ENCODE results near the gene NR6A1.

NR6A1 gene

GRCh38 chr9:124606027-124606426 is 165.1 kb downstream of the NR6A1 start:
- no peak for DNase-seq

DNA sequence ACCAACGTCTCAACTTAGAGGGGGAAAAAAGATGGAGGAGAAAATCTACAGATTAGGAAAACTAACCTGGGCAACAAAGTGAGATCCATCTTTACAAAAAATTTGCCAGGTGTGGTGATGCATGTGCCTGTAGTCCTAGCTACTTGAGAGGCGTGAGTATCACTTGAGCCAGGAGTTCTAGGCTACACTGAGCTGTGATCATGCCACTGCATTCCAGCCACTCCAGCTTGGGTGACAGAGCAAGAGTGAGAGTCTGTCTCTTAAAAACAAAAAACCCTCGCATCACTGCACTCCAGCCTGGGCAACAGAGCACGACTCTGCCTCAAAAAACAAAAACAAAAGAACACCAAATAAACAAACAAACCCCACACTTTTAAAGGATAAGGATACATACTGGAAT is 165.9 kb downstream of the NR6A1 start:
- no peak for DNase-seq

GRCh38 chr9:124602632-124603031 is 168.5 kb downstream of the NR6A1 start:
- no peak for DNase-seq

DNA sequence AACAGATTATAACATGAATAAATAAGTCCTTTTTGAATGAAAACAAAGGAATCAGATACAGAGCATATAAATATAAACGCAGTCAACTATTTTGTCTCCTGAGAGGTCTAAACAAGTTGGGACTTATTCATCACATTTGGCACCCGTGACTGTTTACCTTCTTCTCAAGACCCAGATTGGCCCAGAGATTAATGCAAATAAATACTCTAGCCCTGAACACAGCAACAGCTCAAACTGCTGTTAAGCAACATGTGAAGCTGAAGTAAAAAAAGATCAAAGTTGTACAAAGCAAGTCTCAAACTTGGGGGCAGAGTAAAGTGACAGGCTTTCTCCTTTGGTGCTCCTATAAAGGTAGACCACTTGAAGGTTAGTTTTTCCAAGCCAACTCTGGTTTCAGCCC is 168.9 kb downstream of the NR6A1 start:
- DNase-seq: no peak

DNA sequence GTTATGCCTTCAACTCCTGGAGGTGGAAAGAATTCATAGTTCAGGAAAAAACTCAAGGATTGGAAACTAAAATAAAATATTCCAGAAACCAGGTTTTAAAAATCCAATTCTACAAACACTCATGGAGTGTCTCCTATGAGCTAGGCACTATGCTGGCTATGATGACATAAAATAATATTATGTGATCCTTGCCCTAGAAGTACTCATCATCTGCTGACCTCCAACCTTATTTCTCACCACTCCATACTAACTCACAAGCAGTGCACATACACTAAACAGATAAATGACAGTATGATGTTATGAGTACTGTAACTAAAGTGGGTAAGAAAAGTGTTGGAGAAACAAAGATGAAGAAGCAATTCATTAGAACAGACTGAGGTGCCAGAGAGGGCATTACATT is 170.7 kb downstream of the NR6A1 start:
- no peak for DNase-seq

GRCh38 chr9:124599121-124599795 is 171.9 kb downstream of the NR6A1 start:
- no peak for DNase-seq

- no peak for DNase-seq
Measured at GRCh38 chr9:124598048-124598447, 173.1 kb downstream of the NR6A1 start.

- DNase-seq: no peak
Measured at GRCh38 chr9:124596172-124596839, 174.8 kb downstream of the NR6A1 start.

- DNase-seq: no peak
Measured at GRCh38 chr9:124595743-124596142, 175.4 kb downstream of the NR6A1 start.

DNA sequence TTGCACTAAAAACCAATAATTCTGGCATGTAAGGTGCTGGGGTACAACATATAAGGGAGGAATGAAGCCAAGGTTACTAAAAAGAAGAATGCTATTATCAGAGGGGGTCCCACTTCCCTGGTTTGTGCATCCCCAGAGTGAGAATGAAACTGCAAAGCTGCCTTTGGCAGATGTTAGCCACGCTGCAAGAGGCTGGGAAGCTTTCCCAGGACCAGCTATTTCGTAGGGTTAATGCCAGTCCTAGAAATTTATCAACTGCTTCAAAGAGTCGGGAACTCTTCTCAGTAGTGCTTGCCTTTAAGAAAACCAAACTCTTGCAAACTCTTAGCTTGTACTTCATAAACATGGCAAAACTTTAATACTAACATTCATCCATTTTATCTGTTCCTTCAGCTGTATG is 176.4 kb downstream of the NR6A1 start:
- DNase-seq: no peak

DNA sequence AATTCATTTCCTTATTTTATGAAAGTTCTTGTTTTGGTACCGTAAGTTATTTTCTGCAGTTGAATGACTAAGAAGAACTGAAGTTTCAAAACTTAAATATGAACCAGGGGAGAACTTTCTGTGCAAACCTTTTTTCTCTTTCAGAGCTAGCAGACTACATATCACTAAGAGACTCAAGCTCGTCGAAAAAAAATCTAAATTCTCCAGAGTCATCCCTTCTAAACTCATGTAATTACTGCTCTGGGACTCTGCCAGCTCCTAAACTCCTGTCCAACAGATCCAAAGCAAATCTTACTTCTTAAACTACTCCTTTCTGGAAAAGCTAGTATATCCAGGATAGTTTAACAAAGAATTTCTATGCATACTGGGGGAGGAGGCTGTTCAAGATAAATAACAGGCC is 176.9 kb downstream of the NR6A1 start:
- DNase-seq: no peak

- DNase-seq: no peak
Measured at GRCh38 chr9:124593651-124594058, 177.5 kb downstream of the NR6A1 start.

- no peak for DNase-seq
Measured at GRCh38 chr9:124593200-124593599, 177.9 kb downstream of the NR6A1 start.

DNA sequence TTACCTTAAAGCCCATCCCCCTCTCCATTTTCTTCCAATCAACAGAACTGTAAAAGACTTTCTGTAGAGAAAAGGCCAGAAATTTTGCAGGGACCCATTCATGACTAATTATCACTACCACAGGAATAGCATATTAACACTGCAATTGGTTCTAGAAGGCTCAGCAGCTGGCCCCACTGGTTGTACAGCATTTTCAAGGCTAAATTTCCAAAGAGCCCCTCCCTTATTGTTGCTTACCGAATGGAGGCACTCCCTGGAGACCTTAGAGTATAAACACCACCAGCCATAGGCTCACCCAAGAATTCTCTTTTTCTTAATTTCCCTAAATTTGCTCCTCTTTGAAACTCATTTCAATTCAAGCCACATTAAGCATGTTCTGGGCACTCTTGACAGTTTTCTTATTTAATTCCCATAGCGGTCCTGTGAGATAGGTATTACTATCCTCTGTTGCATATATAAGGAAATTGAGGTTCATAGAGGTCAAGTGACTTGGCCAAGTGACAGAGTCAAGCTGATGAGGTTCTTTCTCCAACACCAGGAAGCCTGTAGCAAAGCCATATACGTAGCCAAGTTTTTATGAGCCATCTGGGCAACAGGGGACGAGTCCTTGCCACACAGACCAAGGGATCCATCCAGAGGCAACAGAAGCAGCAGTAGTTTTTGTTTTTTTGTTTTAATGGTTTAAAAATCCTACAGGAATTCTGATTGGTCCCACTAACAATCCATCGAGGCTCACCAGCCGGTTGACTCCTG is 180.0 kb downstream of the NR6A1 start:
- no peak for DNase-seq

DNA sequence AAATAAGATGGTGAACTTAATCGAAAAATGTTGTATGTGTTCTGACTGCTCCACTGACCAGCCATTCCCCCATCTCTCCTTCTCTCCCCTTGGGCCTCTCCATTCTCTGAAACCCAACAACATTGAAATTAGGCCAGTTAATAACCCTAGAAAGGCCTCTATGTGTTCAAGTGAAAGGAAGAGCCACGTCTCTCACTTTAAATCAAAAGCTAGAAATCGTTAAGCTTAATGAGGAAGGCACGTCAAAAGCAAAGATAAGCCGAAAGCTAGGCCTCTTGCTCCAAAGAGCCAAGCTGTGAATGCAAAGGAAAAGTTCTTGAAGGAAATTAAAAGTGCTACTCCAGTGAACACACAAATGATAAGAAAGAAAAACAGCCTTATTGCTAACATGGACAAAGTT is 186.5 kb downstream of the NR6A1 start:
- DNase-seq: no peak

- DNase-seq: no peak
Measured at GRCh38 chr9:124583134-124583533, 188.0 kb downstream of the NR6A1 start.

- no peak for DNase-seq
Measured at GRCh38 chr9:124580186-124580585, 190.9 kb downstream of the NR6A1 start.

- no peak for DNase-seq
Measured at GRCh38 chr9:124576751-124577150, 194.4 kb downstream of the NR6A1 start.

DNA sequence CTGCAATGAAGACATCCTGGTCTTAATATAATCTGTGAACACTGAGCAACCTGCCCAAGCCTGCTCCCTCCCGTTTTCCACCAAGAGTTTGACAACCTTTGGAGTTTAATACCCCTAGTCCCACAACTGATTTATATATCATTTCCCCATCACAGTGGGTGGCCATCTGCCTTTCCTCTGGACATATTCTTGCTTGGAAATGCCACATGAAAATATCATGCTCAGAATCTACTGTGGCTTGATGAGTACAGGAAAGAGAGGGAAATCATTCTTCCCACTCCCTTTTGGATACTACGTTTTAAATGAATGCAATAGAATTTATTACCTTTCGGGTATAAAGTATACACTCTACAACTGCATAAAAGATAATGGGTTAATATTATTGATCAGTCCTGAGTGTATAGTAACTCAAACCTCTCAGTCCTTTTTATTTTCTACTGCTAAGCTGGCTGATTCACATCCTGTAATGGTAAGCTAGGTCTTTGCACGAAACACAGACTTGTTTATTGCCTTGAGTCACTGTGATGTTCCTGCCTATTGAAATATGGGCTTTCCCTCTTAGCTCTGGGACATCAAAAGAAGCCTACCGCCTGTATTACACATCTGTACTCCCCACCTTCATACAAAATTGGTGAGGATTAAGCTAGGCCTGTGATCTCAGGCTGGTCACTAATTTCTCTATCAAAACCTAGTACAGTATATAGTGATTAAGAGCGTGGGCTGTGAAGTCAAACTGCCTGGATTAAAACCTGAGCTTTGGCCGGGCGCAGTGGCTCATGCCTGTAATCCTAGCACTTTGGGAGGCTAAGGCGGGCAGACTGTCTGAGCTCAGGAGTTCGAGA is 196.4 kb downstream of the NR6A1 start:
- no peak for DNase-seq

DNA sequence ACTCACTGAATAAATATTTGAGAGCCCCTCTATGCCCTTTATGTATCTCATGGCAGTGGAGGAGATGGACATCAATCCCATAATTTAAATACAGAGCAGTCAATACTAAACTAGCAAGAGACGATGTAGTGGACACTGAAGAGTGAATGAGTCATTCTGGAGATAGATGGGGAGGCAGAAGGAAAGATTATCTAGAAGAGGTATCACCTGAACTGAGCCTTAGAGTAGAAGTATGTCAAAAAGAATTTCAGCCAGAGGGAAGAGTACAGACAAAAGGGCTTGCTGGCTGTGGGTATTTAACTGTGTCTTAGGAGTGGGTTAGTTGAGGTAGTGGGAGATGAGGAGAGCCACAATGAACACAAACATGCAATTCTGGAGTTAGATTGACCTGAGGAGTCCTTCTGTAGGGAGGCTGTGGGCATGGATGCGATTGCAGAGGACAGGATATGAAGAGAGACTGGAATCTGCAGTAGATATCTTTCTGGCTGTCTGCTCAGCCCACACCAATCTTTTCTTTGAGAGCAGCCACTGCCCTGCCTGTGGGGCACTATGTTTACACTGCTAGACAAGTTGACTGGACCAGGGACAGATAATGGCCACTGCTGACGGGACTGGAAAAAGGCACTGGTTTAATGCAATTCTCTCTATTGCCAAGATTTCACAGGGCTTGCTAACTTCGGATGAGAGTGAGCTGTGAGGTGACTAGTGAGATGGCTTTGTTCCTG is 200.0 kb downstream of the NR6A1 start:
- DNase-seq: no peak

- DNase-seq: no peak
Measured at GRCh38 chr9:124569942-124570341, 201.2 kb downstream of the NR6A1 start.

DNA sequence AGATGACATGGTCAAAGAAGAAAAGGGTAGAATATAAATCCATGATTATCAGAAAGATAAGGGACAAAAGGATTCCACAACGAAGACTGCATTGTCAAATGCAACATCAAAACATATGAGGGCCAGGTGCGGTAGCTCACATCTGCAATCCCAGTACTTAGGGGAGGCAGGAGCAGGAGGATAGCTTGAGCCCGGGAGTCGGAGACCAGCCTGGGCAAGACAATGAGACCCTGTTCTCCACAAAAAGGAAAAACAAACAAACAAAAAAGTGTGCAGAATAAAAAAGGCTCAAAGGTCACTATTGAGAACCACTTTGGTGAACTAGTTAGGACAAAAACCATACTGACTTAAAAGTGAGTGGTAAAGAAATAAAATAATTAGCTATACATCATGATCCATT is 203.7 kb downstream of the NR6A1 start:
- no peak for DNase-seq

GRCh38 chr9:124562328-124562727 is 208.8 kb downstream of the NR6A1 start:
- no peak for DNase-seq
